GM19463 (cell line): Measurements from ENCODE around the gene HYDIN.
"Not testable (repeated sequence)": the region's sequence is repeated elsewhere in the genome, so short reads cannot be mapped to it uniquely, and the experiment has no call there.

Source experiments
- ATAC-seq: cut with Tn5 transposase; IDR thresholded peaks from one replicate; pipeline ENCODE4 v1.9.1; 2021; ENCODE audit warnings: mild to moderate bottlenecking, moderate library complexity; ENCODE audit not compliant: unreplicated experiment

Gene HYDIN

GRCh38 chr16:71143246-71143645, 87.3 kb downstream of the HYDIN start:
- not testable (repeated sequence) for ATAC-seq

- ATAC-seq, result not testable (repeated sequence)
Measured at GRCh38 chr16:71110565-71110964, 120.0 kb downstream of the HYDIN start.

GRCh38 chr16:71109656-71110208, 120.8 kb downstream of the HYDIN start:
- not testable (repeated sequence) for ATAC-seq

DNA sequence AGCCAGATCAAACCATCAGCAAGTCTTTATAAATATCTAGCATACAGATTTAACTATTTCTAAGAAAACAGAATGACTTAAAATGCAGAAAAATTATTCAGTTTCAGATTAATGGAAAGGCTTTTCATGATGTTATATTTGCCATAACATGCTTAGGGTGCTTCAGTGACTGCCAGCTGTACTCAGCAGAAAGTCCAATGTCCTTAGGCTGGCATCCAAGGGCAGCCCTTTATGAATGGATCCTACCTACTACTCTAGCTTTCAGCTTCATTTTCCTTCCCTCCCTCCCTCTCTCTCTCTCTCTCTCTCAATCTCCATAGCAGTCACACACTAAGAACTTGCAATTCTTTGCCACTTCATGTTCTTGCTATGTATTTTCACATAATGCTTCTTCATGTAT, 124.6 kb downstream of the HYDIN start:
- ATAC-seq, result not testable (repeated sequence)

GRCh38 chr16:71083573-71083972, 146.9 kb downstream of the HYDIN start:
- not testable (repeated sequence) for ATAC-seq

GRCh38 chr16:71080777-71081176, 149.7 kb downstream of the HYDIN start:
- not testable (repeated sequence) for ATAC-seq

GRCh38 chr16:71080262-71080661, 150.3 kb downstream of the HYDIN start:
- ATAC-seq, result not testable (repeated sequence)

DNA sequence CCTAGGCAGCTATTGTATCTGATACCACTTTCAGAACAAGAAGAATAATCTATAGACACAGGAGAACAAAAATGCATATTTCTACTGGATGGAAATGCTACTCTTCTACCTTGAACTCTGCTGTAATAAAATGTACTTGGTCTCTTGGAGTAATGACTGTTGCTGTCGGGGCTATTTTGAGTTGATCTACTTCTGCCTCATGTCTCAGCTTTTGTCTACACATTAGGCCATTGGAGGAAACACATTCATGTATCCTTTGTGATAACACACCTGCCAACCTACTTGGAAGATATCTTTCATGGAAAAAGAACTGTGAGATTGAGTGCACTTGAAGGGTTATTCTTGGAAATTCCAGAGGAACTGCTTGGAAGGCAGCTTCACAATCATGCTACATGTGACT, 159.9 kb downstream of the HYDIN start:
- ATAC-seq, result not testable (repeated sequence)

DNA sequence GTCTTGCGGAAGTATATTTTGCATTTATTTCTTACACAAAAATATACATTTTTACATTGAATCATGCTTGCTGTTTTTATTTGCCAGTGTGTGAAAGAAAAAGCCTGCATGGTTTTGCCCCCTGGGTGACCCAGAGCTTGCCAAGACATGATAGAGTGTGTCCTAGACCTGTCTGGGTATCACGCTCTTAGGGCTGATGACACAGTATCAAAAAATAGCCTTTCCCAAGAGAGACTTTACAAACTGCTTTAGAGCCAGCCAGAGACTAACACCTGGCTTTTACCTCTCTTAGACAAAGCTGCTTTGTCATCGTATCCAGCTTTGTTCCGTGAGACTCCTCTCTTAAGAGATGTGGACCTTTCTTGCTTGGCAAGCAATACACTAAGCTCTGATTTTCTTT, 160.7 kb downstream of the HYDIN start:
- not testable (repeated sequence) for ATAC-seq

GRCh38 chr16:71053897-71054609, 176.5 kb downstream of the HYDIN start:
- not testable (repeated sequence) for ATAC-seq

DNA sequence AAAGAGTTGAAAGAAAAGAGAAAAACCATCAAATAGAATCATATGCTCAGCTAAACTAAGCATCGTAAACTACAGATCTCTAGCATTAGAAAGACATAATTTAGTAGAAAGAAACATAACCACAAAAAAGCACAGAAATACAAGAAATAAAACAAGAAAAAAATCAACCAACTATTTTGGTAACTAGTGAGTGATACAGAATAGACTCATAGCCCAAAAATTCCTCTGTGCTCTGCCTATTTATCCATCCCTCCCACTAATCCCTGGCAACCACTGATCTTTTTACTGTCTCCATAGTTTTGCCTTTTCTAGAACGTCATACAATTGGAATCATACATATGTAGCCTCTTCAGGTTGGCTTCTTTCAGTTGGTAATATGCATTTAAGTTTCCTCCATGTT, 180.2 kb downstream of the HYDIN start:
- ATAC-seq, result not testable (repeated sequence)

GRCh38 chr16:71039368-71040111, 191.0 kb downstream of the HYDIN start:
- not testable (repeated sequence) for ATAC-seq

DNA sequence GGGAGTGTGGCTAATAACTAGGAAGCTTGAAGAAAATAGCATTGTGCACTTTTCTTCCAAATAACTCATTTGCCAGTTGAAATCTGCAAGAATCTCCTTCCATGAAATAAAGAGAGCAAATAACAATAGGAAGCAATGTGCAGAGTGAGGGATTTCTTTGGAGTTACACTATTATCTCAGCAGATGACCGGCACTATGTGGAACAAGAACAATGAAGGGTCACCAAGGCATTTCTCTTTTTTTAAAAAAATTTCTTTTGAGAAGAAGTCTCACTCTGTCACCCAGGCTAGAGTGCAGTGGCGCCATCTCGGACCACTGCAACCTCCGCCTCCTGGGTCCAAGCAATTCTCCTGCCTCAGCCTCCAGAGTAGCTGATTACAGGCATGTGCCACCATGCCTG, 192.1 kb downstream of the HYDIN start:
- not testable (repeated sequence) for ATAC-seq

GRCh38 chr16:71037987-71038386, 192.5 kb downstream of the HYDIN start:
- ATAC-seq, result not testable (repeated sequence)

GRCh38 chr16:71028032-71028727, 202.3 kb downstream of the HYDIN start:
- ATAC-seq, result not testable (repeated sequence)

- ATAC-seq, result not testable (repeated sequence)
Measured at GRCh38 chr16:71027511-71027910, 203.0 kb downstream of the HYDIN start.

DNA sequence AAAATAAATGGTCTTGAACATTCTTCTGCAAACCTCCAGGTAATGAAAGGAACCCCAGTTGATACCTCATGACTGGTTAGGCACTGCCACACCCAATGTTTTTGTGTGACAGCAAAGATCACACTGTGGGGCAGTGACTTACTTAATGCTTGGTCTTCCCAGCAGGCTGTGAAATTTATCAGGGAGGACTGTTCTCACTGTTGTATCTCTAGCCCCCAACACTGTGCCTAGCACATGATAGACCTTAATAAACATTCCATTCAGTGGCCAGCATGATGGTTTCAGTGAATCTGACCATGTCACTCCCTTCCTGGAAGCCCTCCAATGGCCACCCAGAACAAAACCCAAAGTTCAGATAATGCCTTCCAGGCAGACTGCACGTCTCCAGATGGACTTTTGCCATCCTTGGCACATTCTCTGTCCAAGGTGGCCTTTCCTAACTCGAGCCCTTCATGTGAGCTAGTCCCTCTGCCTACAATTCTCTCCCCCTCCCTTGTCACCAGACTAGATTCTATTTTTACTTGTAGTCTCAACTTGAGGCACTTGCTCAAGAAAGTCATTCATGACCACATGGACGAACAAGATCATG, 206.6 kb downstream of the HYDIN start:
- ATAC-seq, result not testable (repeated sequence)

- not testable (repeated sequence) for ATAC-seq
Measured at GRCh38 chr16:71021961-71022537, 208.5 kb downstream of the HYDIN start.

GRCh38 chr16:71019067-71019682, 211.3 kb downstream of the HYDIN start:
- not testable (repeated sequence) for ATAC-seq

DNA sequence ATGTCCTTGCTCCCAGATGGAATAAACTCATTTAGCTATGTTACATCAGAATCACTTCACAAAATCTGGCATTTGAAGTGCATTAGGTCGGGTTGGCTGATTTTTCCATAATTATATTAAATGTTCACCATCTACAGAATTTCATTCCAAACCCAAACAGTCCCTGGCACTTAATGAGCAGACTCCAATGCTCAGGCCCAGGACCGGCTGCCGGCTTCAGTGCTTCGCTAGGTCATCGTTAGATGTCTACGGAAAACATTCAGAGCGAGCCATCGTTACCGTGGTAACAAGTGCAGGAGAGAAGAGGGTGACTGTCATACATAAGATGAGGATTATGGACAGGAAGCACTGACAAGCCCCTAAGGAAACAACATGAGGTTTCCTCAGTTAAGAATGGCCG, 215.1 kb downstream of the HYDIN start:
- not testable (repeated sequence) for ATAC-seq
